ENCODE results near the gene OSM.

OSM gene

DNA sequence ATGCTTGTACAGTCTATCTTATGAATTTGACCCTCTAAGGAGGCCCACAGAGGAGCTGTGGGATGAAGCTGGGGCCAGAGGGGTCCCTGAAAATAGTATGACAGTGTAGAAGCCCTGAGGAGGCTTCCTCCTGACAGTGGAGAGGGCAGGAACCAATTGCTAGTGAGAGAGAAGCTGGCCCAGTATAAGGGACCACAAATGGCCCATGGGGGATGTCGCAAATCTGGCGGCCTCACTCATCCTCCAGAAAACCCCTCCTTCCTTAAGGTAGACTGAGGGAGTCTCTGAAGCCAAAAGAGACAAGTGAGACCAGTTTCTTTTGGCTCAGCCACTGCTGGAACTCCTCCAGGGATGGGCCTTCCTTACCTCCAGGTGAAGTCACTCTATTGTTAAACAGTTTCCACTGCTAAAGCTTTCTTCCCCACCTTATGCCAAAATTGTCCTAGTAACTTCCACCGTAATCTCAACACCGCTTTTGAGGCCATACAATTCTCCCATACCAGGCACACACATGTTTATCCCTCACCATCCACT lies 40.5 kb upstream of the OSM start:
- Histone ChIP-seq H3K4me3 (ENCODE audit: low read length in 2 of 2) (no peak overlapping the region), H3K9me3 (ENCODE audit: control insufficient read depth in 2 of 2, low read length in 2 of 2) (no peaks in the 10 kb centered on the region), H3K4me1 (ENCODE audit: control insufficient read depth, insufficient read depth, low read length) (peaks cover 85% of the 10 kb centered on the region), H3K27me3 (ENCODE audit: control insufficient read depth in 1 of 2, insufficient read depth in 2 of 2, low read length in 2 of 2) (no peaks in the 10 kb centered on the region), H3K9ac (ENCODE audit: low read length in 2 of 2) (no peak overlapping the region), H3K36me3 (ENCODE audit: control insufficient read depth in 2 of 2, insufficient read depth in 2 of 2, low read length in 2 of 2) (peaks cover 4 to 5% of the 10 kb centered on the region in 2 donors), H3K27ac (ENCODE audit: low read length) (no peak overlapping the region)

DNA sequence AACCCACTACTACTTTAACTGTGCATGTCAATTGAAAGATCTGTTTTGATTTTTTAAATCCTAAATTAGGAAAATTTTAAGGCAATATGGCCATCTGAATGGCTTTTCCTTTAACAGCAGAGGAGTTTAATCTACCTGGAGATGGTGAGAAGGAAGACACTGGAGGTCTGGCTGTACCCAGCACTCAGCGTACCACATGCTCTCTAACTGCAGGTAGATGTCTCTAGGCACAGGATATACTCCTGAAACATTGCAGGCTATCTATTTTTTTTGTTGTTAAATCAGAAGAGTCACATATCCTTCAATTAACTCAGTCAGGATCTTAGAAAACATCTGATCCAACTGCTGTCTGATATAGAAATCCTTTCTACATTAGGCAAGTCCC lies 40.0 kb upstream of the OSM start:
- H3K27ac ChIP-seq (ENCODE audit: low read length): no peak overlapping the region
- peaks cover 6 to 7% of the 10 kb centered on the region in 2 donors for H3K36me3 ChIP-seq (ENCODE audit: control insufficient read depth in 2 of 2, insufficient read depth in 2 of 2, low read length in 2 of 2)
- H3K27me3 ChIP-seq (ENCODE audit: control insufficient read depth in 1 of 2, insufficient read depth in 2 of 2, low read length in 2 of 2): no peaks in the 10 kb centered on the region
- H3K4me1 ChIP-seq (ENCODE audit: control insufficient read depth, insufficient read depth, low read length): peaks cover 85% of the 10 kb centered on the region
- no peaks in the 10 kb centered on the region for H3K9me3 ChIP-seq (ENCODE audit: control insufficient read depth in 2 of 2, low read length in 2 of 2)
- no peak overlapping the region for H3K4me3 ChIP-seq (ENCODE audit: low read length in 2 of 2)
- no peak overlapping the region for H3K9ac ChIP-seq (ENCODE audit: low read length in 2 of 2)

- Histone ChIP-seq H3K4me1 (ENCODE audit: control insufficient read depth, insufficient read depth, low read length) (peaks cover 84% of the 10 kb centered on the region), H3K9me3 (ENCODE audit: control insufficient read depth in 2 of 2, low read length in 2 of 2) (no peaks in the 10 kb centered on the region), H3K4me3 (ENCODE audit: low read length in 2 of 2) (peak overlapping the region in 1 of 2 donors; percentile 55), H3K36me3 (ENCODE audit: control insufficient read depth in 2 of 2, insufficient read depth in 2 of 2, low read length in 2 of 2) (peaks cover 7% of the 10 kb centered on the region in 2 donors), H3K27ac (ENCODE audit: low read length) (peak overlapping the region; percentile 58), H3K27me3 (ENCODE audit: control insufficient read depth in 1 of 2, insufficient read depth in 2 of 2, low read length in 2 of 2) (no peaks in the 10 kb centered on the region), H3K9ac (ENCODE audit: low read length in 2 of 2) (peak overlapping the region; percentile 6 to 16)
Observed at GRCh38 chr22:30305906-30306626, 39.4 kb upstream of the OSM start.

DNA sequence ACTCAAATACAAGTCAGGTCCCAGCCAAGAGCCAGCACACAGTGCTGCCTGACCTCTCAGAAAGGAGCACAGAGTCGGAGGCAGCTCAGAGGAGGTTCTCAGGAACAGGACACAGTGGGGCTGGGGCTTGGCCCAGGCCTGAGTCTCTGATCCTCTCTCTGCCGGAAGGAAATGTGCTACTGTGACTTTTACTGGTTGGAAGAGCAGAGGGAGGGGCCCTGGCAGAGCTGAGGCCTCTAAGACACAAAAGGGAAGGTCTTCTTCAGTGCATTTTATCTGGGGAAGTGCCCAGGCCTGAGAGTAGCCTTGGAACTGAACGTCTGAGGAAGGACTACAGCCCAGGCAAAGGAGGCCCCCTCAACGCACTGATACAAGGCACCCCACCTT lies 38.9 kb upstream of the OSM start:
- H3K4me3 ChIP-seq (ENCODE audit: low read length in 2 of 2): peak overlapping the region in 1 of 2 donors; percentile 55
- no peaks in the 10 kb centered on the region for H3K27me3 ChIP-seq (ENCODE audit: control insufficient read depth in 1 of 2, insufficient read depth in 2 of 2, low read length in 2 of 2)
- peak overlapping the region; percentile 6 to 16 for H3K9ac ChIP-seq (ENCODE audit: low read length in 2 of 2)
- peak overlapping the region; percentile 58 for H3K27ac ChIP-seq (ENCODE audit: low read length)
- H3K9me3 ChIP-seq (ENCODE audit: control insufficient read depth in 2 of 2, low read length in 2 of 2): no peaks in the 10 kb centered on the region
- H3K36me3 ChIP-seq (ENCODE audit: control insufficient read depth in 2 of 2, insufficient read depth in 2 of 2, low read length in 2 of 2): peaks cover 7 to 10% of the 10 kb centered on the region in 2 donors
- H3K4me1 ChIP-seq (ENCODE audit: control insufficient read depth, insufficient read depth, low read length): peaks cover 80% of the 10 kb centered on the region

DNA sequence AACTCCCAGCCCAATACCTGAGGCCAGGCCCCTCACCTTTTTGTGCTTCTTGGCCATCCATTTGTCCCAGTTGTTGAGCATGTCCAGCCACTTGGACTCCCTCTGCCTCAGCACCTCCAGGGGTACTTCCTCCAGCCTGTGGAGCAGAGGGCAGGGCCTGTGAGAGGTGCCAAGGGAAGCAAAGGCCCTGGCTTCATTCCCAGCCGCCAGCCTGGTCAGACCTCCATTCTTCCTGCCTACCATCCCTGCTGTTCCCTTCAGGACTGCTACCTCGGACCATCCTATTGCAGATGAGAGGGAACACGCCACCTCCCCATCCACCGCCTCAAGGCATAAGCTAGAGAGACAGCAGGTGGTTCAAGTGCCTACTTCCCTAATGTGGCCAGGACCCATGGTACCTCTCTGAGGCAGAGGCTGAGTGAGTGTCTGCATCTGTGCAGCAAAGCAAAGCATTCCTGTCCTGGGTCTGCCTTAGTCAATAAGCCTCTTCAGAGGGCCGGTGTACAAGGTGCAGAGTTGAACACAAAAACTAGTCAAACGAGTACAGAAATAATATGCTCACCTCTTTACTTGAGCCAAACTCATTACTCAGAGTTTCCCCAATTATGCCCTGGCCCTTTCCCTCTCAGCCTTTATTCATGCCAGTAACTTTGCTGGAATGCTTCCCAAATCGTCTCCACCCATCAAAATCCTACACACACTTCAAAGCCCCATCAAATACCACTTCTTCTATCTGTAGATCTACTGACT lies 38.0 kb upstream of the OSM start:
- no peaks in the 10 kb centered on the region for H3K9me3 ChIP-seq (ENCODE audit: control insufficient read depth in 2 of 2, low read length in 2 of 2)
- no peak overlapping the region for H3K9ac ChIP-seq (ENCODE audit: low read length in 2 of 2)
- H3K36me3 ChIP-seq (ENCODE audit: control insufficient read depth in 2 of 2, insufficient read depth in 2 of 2, low read length in 2 of 2): peaks cover 7 to 13% of the 10 kb centered on the region in 2 donors
- peaks cover 72% of the 10 kb centered on the region for H3K4me1 ChIP-seq (ENCODE audit: control insufficient read depth, insufficient read depth, low read length)
- H3K27me3 ChIP-seq (ENCODE audit: control insufficient read depth in 1 of 2, insufficient read depth in 2 of 2, low read length in 2 of 2): no peaks in the 10 kb centered on the region
- H3K27ac ChIP-seq (ENCODE audit: low read length): peak overlapping the region; percentile 58
- H3K4me3 ChIP-seq (ENCODE audit: low read length in 2 of 2): peak overlapping the region in 1 of 2 donors; percentile 29

- Histone ChIP-seq H3K36me3 (ENCODE audit: control insufficient read depth in 2 of 2, insufficient read depth in 2 of 2, low read length in 2 of 2) (peaks cover 7 to 21% of the 10 kb centered on the region in 2 donors), H3K4me1 (ENCODE audit: control insufficient read depth, insufficient read depth, low read length) (peaks cover 66% of the 10 kb centered on the region), H3K27me3 (ENCODE audit: control insufficient read depth in 1 of 2, insufficient read depth in 2 of 2, low read length in 2 of 2) (no peaks in the 10 kb centered on the region), H3K4me3 (ENCODE audit: low read length in 2 of 2) (no peak overlapping the region), H3K9me3 (ENCODE audit: control insufficient read depth in 2 of 2, low read length in 2 of 2) (no peaks in the 10 kb centered on the region), H3K27ac (ENCODE audit: low read length) (peak overlapping the region; percentile 70), H3K9ac (ENCODE audit: low read length in 2 of 2) (no peak overlapping the region)
Observed at GRCh38 chr22:30302810-30303138, 36.1 kb upstream of the OSM start.

- H3K36me3 ChIP-seq (ENCODE audit: control insufficient read depth in 2 of 2, insufficient read depth in 2 of 2, low read length in 2 of 2): peaks cover 7 to 27% of the 10 kb centered on the region in 2 donors
- no peak overlapping the region for H3K4me3 ChIP-seq (ENCODE audit: low read length in 2 of 2)
- H3K27ac ChIP-seq (ENCODE audit: low read length): peak overlapping the region; percentile 70
- H3K27me3 ChIP-seq (ENCODE audit: control insufficient read depth in 1 of 2, insufficient read depth in 2 of 2, low read length in 2 of 2): no peaks in the 10 kb centered on the region
- peaks cover 69% of the 10 kb centered on the region for H3K4me1 ChIP-seq (ENCODE audit: control insufficient read depth, insufficient read depth, low read length)
- H3K9ac ChIP-seq (ENCODE audit: low read length in 2 of 2): peak overlapping the region in 1 of 2 donors; percentile 36
- H3K9me3 ChIP-seq (ENCODE audit: control insufficient read depth in 2 of 2, low read length in 2 of 2): no peaks in the 10 kb centered on the region
Observed at GRCh38 chr22:30301995-30302809, 35.6 kb upstream of the OSM start.

- Histone ChIP-seq H3K36me3 (ENCODE audit: control insufficient read depth in 2 of 2, insufficient read depth in 2 of 2, low read length in 2 of 2) (peaks cover 20 to 46% of the 10 kb centered on the region in 2 donors), H3K9me3 (ENCODE audit: control insufficient read depth in 2 of 2, low read length in 2 of 2) (no peaks in the 10 kb centered on the region), H3K4me3 (ENCODE audit: low read length in 2 of 2) (no peak overlapping the region), H3K9ac (ENCODE audit: low read length in 2 of 2) (no peak overlapping the region), H3K4me1 (ENCODE audit: control insufficient read depth, insufficient read depth, low read length) (peaks cover 49% of the 10 kb centered on the region), H3K27me3 (ENCODE audit: control insufficient read depth in 1 of 2, insufficient read depth in 2 of 2, low read length in 2 of 2) (no peaks in the 10 kb centered on the region), H3K27ac (ENCODE audit: low read length) (no peak overlapping the region)
Observed at GRCh38 chr22:30299322-30299721, 32.7 kb upstream of the OSM start.

- no peaks in the 10 kb centered on the region for H3K27me3 ChIP-seq (ENCODE audit: control insufficient read depth in 1 of 2, insufficient read depth in 2 of 2, low read length in 2 of 2)
- H3K4me1 ChIP-seq (ENCODE audit: control insufficient read depth, insufficient read depth, low read length): peaks cover 37% of the 10 kb centered on the region
- H3K27ac ChIP-seq (ENCODE audit: low read length): peak overlapping the region; percentile 18
- peaks cover 26 to 52% of the 10 kb centered on the region in 2 donors for H3K36me3 ChIP-seq (ENCODE audit: control insufficient read depth in 2 of 2, insufficient read depth in 2 of 2, low read length in 2 of 2)
- H3K9me3 ChIP-seq (ENCODE audit: control insufficient read depth in 2 of 2, low read length in 2 of 2): no peaks in the 10 kb centered on the region
- H3K4me3 ChIP-seq (ENCODE audit: low read length in 2 of 2): no peak overlapping the region
- no peak overlapping the region for H3K9ac ChIP-seq (ENCODE audit: low read length in 2 of 2)
Observed at GRCh38 chr22:30297991-30298701, 31.5 kb upstream of the OSM start.

Data from stomach smooth muscle (tissue), 2 donors.